Activated naive CD4-positive, alpha-beta T cell treated with anti-CD3 and anti-CD28 coated beads, Interleukin-2, amount 50 U/mL, for 72 hours (primary cell): Measurements from ENCODE around the gene ABCB11. TPM values are rescaled to one million over a fixed set of nuclear protein-coding genes. Genes with fewer than 3 reads are reported as not detected.

Experiments used
- ATAC-seq, 2 donors: fragments of 150-1000 bp; cut with Tn5 transposase; 2 replicates each; pipeline ENCODE4 v1.10.0; 2021; ENCODE audit warnings: mild to moderate bottlenecking in 2 of 2, moderate library complexity in 2 of 2
- DNase-seq, 2 donors: peaks; one replicate each; pipeline ENCODE4 v3.0.0; 2021 to 2022; ENCODE audit warnings: low spot score in 2 of 2
- H3K27ac Mint-ChIP-seq, 2 donors: one replicate each; pipeline ENCODE4 v1.8.0; 2022; ENCODE audit warnings: mild to moderate bottlenecking in 2 of 2, mixed read lengths in 2 of 2
- H3K36me3 Mint-ChIP-seq, 2 donors: one replicate each; pipeline ENCODE4 v1.8.0; 2022; ENCODE audit warnings: mixed read lengths in 2 of 2
- H3K9me3 Mint-ChIP-seq, 2 donors: one replicate each; pipeline ENCODE4 v1.8.0; 2022; ENCODE audit warnings: mixed read lengths in 2 of 2
- total RNA-seq, 2 donors: library from RNA; stranded (reverse); gene quantifications; one replicate each; pipeline ENCODE4 v1.2.3, GENCODE V29; 2022

Gene ABCB11
- total RNA-seq, 2 donors from 2014 or later = not detected

DNA sequence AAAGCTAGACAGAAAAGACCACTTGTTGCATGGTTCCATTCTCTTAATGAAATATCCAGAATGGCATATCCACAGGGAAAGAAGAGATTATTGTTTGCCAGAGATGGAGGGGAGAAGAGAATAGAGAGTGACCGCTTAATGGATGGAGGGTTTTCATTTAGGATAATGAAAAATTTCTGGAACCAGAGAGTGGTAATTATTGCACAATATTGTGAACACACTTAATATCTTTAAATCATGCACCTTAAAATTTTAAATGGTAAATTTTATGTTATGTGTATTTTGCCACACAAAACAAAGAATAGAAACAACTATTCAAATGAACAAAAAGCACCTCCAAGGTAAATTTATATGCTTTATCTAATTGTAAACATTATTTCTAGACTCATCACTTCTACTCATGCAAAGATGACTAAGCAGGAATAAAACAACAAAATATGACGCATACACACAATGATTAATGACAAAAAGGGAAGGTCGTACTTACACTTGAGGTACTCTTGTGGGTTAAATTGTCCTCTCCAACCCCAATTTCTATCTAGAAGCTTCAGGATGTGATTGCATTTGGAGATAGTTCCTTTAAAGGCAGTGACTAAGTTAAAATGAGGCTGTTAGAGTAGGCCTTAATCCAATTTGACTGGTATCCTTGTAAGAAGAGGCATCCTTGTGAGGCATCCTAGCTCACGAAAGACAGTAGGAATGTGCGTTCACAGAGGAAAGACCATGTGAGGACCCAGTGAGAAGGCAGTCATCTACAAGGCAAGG lies 19.5 kb upstream of the ABCB11 start:
- no peak overlapping the region for H3K27ac Mint-ChIP-seq
- DNase-seq (no peak), ATAC-seq (no peak)
- peaks cover 13 to 15% of the 10 kb centered on the region in 2 donors for H3K36me3 Mint-ChIP-seq
- peaks cover 11 to 12% of the 10 kb centered on the region in 2 donors for H3K9me3 Mint-ChIP-seq

GRCh38 chr2:169049142-169049541 lies 18.0 kb upstream of the ABCB11 start:
- DNase-seq = no peak
- Mint-ChIP-seq H3K36me3 (peaks cover under 1% of the 10 kb centered on the region in 2 donors), H3K27ac (no peak overlapping the region), H3K9me3 (no peaks in the 10 kb centered on the region)
- ATAC-seq = no peak

DNA sequence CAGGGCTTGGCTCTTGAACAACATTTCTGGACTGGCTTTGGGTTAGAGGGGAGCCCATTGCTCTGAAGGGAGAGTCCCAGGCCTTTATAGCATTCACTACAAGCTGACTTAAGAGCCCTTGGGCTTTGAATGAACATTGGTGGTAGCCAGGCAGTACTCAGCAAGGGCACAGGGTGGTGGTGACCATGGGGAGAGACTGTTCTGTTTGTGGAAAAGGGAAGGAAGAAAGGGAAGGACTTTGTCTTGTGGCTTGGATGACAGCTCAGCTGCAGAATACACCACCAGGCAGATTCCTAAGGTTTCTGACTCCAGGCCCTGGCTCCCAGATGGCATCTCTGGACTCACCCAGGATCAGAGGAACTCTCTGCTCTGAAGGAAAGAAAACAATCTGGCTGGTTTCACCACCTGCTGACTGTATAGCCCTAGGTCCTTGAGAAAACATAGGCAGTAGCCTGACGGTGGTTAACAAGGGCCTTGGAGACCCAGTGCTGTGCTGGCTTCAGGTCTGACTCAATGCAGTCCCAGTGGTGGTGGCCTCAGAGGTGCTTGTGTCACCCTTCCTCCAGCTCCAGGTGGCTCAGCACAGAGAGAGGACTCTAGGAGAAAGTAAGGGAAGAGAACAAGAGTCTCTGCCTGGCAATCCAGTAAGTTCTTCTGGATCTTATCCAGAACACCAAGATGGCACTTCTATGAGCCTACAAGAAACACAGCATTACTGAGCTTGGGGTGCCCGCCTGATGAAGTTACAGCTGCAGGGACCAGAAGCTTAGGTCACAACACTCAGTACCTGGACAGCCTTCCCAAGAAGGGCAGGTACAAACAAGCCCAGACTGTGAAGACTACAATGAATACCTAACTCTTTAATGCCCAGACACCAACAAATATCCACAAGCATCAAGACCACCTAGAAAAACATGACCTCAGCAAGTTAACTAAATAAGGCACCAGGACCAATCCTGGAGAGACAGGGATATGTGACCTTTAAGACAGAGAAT lies 16.4 kb upstream of the ABCB11 start:
- ATAC-seq (no peak), DNase-seq (no peak)
- Mint-ChIP-seq H3K9me3 (peaks cover 7 to 8% of the 10 kb centered on the region in 2 donors), H3K36me3 (peaks cover 7 to 12% of the 10 kb centered on the region in 2 donors), H3K27ac (no peak overlapping the region)

GRCh38 chr2:169046440-169047151 lies 15.5 kb upstream of the ABCB11 start:
- ATAC-seq (no peak), DNase-seq (no peak)
- peaks cover 16 to 22% of the 10 kb centered on the region in 2 donors for H3K36me3 Mint-ChIP-seq
- H3K27ac Mint-ChIP-seq = no peak overlapping the region
- H3K9me3 Mint-ChIP-seq = peaks cover 15 to 18% of the 10 kb centered on the region in 2 donors

GRCh38 chr2:169042856-169043255 lies 11.7 kb upstream of the ABCB11 start:
- Mint-ChIP-seq H3K36me3 (peaks cover 21 to 31% of the 10 kb centered on the region in 2 donors), H3K9me3 (peaks cover 15 to 23% of the 10 kb centered on the region in 2 donors), H3K27ac (no peak overlapping the region)
- DNase-seq = no peak
- ATAC-seq = no peak

DNA sequence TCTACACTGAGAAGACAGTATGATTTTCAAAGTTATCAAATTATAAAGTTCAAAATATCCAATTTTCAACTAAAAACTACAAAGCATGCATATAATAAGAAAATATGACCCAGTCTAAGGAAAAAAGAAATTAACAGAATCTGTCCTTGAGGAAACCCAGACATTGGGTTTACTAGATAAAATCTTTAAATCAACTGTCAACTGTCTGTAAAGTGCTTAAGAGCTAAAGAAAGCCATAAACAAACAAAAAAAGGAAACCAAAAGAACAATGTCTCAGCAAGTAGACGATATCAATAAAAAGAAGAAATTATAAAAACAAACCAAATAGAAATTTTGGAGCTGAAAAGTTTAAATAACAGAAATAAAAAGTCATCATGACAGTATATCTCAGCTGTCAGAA lies 10.5 kb upstream of the ABCB11 start:
- DNase-seq (no peak), ATAC-seq (no peak)
- Mint-ChIP-seq H3K9me3 (peaks cover 15 to 23% of the 10 kb centered on the region in 2 donors), H3K36me3 (peaks cover 21 to 31% of the 10 kb centered on the region in 2 donors), H3K27ac (no peak overlapping the region)

GRCh38 chr2:169039702-169040101 lies 8.6 kb upstream of the ABCB11 start:
- DNase-seq = no peak
- H3K9me3 Mint-ChIP-seq = peaks cover 18 to 23% of the 10 kb centered on the region in 2 donors
- no peak for ATAC-seq
- peak overlapping the region in 1 of 2 donors; percentile 51 for H3K27ac Mint-ChIP-seq
- H3K36me3 Mint-ChIP-seq = peaks cover 26 to 31% of the 10 kb centered on the region in 2 donors

DNA sequence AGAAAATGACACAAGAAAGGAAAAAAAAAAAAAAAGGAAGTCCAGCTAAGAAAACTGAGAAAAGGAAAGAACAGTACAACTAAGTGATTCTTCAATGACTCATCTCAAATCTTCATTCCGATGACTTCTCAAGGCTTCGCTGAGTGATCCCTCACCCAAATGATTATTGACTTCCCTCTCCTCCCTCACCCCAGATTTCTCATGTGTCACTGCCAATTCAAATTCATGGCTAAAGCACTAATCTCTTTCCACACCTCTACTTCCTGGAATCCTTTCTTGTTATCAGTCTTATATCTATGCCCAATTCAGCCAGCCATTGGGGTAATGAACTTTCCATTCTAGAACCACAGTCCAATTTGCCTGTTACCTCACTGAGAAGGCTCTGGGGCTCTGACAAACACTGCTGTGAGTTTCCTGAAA lies 7.2 kb upstream of the ABCB11 start:
- peaks cover 25 to 27% of the 10 kb centered on the region in 2 donors for H3K36me3 Mint-ChIP-seq
- H3K9me3 Mint-ChIP-seq = peaks cover 20 to 26% of the 10 kb centered on the region in 2 donors
- peak; percentile 89 to 90 for ATAC-seq
- no peak overlapping the region for H3K27ac Mint-ChIP-seq
- peak in 1 of 2 donors; percentile 4 for DNase-seq

DNA sequence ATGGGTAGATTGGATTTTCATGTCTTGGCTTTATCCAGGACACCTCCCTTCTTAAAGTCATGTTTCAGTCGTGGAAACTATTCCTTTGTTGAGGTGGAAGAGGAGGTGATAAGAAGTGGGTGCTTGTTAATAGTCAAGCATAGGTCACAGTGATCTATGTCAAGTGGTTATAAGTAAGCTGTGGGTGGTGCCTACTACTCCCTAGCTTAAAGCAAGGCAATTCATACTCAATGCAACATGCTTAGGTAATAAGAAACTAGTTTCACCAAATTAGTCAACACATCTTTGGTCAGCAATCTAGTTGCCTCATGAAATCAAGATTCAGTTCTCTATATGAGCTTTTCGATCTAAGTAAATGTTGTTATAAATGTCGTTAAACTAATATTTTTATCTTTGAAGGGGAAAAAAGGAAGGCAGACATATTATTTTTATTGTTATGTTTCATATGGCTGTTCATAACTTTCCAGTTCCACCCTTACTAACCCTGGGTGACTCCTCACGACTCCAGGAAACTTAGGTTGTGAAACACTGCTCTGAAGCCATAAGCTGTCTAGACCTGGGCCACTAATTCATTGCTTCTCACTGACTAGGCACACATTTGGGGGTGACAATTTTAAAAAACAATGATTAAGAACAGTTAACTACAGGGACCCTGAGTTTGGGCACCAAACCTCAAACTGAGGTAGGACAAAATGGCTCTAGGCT lies 5.8 kb upstream of the ABCB11 start:
- peaks cover 14 to 19% of the 10 kb centered on the region in 2 donors for H3K9me3 Mint-ChIP-seq
- no peak overlapping the region for H3K27ac Mint-ChIP-seq
- ATAC-seq = peak in 1 of 2 donors; percentile 55
- no peak for DNase-seq
- H3K36me3 Mint-ChIP-seq = peaks cover 12 to 24% of the 10 kb centered on the region in 2 donors

DNA sequence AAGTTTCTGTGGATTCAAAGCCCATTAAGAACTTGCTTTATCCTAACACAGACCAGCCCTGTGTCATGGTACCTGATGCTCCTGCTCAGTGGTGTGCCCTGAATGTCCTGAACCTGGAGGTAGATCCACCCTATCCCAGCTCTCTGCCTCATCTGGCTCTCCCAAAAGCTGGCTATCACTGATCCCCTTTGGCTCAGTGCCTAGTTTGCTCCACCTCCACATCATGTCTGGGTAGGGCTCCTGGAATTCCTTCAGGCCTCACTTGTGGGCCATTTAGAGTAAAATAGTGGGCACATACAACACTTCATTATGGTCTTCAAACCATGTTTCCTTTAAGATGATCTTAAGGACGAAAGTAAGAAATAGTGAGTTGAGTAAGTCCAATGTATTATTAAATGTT lies 4.8 kb upstream of the ABCB11 start:
- H3K36me3 Mint-ChIP-seq = peaks cover 2 to 18% of the 10 kb centered on the region in 2 donors
- H3K9me3 Mint-ChIP-seq = peaks cover 13 to 14% of the 10 kb centered on the region in 2 donors
- no peak overlapping the region for H3K27ac Mint-ChIP-seq
- ATAC-seq = no peak
- no peak for DNase-seq

GRCh38 chr2:169034984-169035544 lies 3.9 kb upstream of the ABCB11 start:
- ATAC-seq (no peak), DNase-seq (no peak)
- H3K27ac Mint-ChIP-seq = no peak overlapping the region
- peaks cover 0 to 16% of the 10 kb centered on the region in 2 donors for H3K36me3 Mint-ChIP-seq
- H3K9me3 Mint-ChIP-seq = peaks cover 13 to 14% of the 10 kb centered on the region in 2 donors

DNA sequence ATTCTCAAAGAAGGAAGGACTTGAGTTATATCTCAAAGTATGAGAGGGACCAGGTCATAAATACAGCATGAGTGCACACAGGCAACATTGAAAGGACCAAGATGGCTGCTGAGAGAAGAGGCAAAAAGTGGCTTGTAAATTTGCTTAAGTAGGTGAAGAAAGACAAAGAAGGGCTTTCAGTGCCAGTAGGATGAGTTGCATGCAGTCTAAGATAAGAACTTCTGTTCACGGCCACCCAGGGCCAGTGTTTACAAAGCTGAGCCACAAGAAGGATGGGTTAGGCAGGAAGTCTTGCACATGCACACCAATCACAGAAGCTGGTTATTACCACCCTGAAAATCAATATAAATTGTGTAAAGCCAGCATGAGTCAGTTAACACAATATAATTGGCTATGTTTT lies 3.1 kb upstream of the ABCB11 start:
- Mint-ChIP-seq H3K9me3 (peaks cover 10 to 13% of the 10 kb centered on the region in 2 donors), H3K36me3 (peaks cover 0 to 16% of the 10 kb centered on the region in 2 donors), H3K27ac (no peak overlapping the region)
- DNase-seq = no peak
- ATAC-seq = no peak

DNA sequence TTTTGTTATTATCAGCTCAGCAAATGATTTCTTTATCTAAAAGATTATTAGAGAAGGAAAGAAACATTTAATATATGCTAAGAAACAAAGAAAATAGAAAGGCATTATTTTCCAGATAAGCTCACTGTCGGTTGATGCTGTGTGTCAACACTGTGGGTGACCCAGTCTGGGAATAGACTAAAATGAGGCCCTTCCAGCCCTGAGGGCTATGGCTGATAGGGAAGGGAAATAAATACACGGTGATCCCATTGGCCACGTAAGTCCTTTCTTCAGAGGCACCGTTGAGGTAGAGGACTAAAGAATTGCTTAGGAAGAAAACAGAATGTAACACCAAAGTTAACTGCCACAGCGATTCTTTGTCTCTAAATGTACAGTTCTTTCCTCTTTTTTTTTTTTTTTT lies 1.8 kb downstream of the ABCB11 start:
- ATAC-seq = no peak
- no peak overlapping the region for H3K27ac Mint-ChIP-seq
- peaks cover 10% of the 10 kb centered on the region in 2 donors for H3K9me3 Mint-ChIP-seq
- H3K36me3 Mint-ChIP-seq = peaks cover 0 to 11% of the 10 kb centered on the region in 2 donors
- no peak for DNase-seq

DNA sequence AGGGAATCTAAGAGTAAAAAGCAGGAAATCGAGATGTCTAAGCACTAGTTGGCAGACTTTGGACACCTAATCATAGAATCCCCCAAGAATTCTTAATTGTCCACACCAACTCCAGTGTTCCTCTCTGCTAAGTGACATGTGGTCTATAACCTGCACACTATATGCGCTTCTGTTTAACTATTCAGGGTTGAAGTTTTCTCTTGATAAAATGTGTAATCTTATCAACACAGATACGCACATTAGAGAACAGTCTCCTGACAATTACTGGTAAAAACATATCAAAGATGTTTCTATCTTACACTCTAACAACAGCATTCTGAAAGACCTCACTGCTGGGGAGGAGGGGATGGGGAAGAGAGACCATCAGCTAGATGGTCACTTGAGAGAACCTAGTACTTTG lies 3.9 kb downstream of the ABCB11 start:
- ATAC-seq = no peak
- H3K36me3 Mint-ChIP-seq = no peaks in the 10 kb centered on the region
- no peaks in the 10 kb centered on the region for H3K9me3 Mint-ChIP-seq

GRCh38 chr2:169026056-169026455 lies 5.1 kb downstream of the ABCB11 start:
- no peak overlapping the region for H3K27ac Mint-ChIP-seq
- H3K36me3 Mint-ChIP-seq = no peaks in the 10 kb centered on the region
- DNase-seq (no peak), ATAC-seq (no peak)
- H3K9me3 Mint-ChIP-seq = no peaks in the 10 kb centered on the region

More for the DNA sequence above, 3.9 kb downstream of the ABCB11 start:
- no peak for DNase-seq
- no peak overlapping the region for H3K27ac Mint-ChIP-seq

DNA sequence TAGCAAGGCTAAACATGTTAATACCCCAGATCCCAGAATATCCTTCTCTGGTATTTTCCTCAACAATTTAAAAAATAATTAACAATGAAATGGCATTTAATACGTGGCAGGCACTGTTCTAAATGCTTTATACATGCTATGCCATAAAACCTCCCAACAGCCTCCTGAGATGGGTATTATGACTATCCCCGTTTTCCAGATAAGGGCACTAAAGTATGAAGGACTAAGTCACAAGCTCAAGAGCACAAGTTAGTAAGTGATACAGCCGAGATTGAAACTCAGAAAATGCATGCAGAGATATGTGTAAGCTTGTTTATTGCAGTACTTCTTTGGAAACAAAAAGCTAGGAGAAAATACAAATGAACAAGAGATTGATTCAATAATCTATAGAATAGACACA lies 8.0 kb downstream of the ABCB11 start:
- H3K27ac Mint-ChIP-seq = no peak overlapping the region
- no peak for ATAC-seq
- no peaks in the 10 kb centered on the region for H3K36me3 Mint-ChIP-seq

More for the DNA sequence above, 8.0 kb downstream of the ABCB11 start:
- DNase-seq = no peak
- no peaks in the 10 kb centered on the region for H3K9me3 Mint-ChIP-seq
